SK-N-SH (cell line): ENCODE measurements around the gene NME9. TPM values are rescaled to one million over a fixed set of nuclear protein-coding genes. Genes with fewer than 3 reads are reported as not detected.

ENCODE experiments used
- CTCF ChIA-PET: fragments of 300-600, 350-600 bp; formaldehyde crosslinking; extraction: SDS; loops from one replicate; lab custom pipeline; 2021; lab: Yijun Ruan, JAX
- POLR2A ChIA-PET: fragments of 350-600 bp; sonication (Branson Sonifier 250); formaldehyde crosslinking; extraction: SDS; loops from one replicate; lab custom pipeline; 2020; ENCODE audit warnings: antibody characterized with exemption, inconsistent platforms; lab: Yijun Ruan, JAX
- DNase-seq: peaks from one replicate; pipeline ENCODE4 v3.0.0; 2012
- H2AFZ ChIP-seq: fragments of 200-600 bp; sonication (generic); 2 replicates; pipeline ENCODE4 v1.8.1; 2016; ENCODE audit warnings: antibody characterized with exemption, mild to moderate bottlenecking, low read depth
- H3F3A ChIP-seq: fragments of 200-600 bp; sonication (generic); replicated peaks from 2 replicates; pipeline ENCODE3; 2016; ENCODE audit warnings: antibody characterized with exemption, mild to moderate bottlenecking; ENCODE audit not compliant: insufficient read depth
- H3K27ac ChIP-seq, 2 experiments: fragments of 200-500 bp in 1 of 2; fragments of 200-600 bp in 1 of 2; sonication (Bioruptor generic) in 1 of 2; sonication (generic), shearing (Covaris generic) in 1 of 2; 2 replicates each; pipeline versions ENCODE4 v1.5.1 to v1.6.1; 2014 to 2016; ENCODE audit warnings: low read depth in 2 of 2, inconsistent platforms in 1 of 2, low read length in 1 of 2, mild to moderate bottlenecking in 1 of 2, mixed read lengths in 1 of 2
- H3K27me3 ChIP-seq: fragments of 200-600 bp; sonication (generic), shearing (Covaris generic); 2 replicates; pipeline ENCODE4 v1.6.1; 2016; ENCODE audit warnings: mixed run types; ENCODE audit not compliant: insufficient read depth
- H3K36me3 ChIP-seq, 2 experiments: fragments of 200-500 bp in 1 of 2; fragments of 200-600 bp in 1 of 2; sonication (Bioruptor generic) in 1 of 2; sonication (generic) in 1 of 2; replicated peaks in 1 of 2; 2 replicates each; pipeline versions ENCODE3 to v1.5.1; 2014 to 2016; ENCODE audit warnings: low read length in 1 of 2, mild to moderate bottlenecking in 1 of 2; ENCODE audit not compliant: insufficient read depth in 2 of 2, control insufficient read depth in 1 of 2
- H3K4me1 ChIP-seq, 2 experiments: fragments of 200-500 bp in 1 of 2; fragments of 200-600 bp in 1 of 2; sonication (Bioruptor generic) in 1 of 2; sonication (generic), shearing (Covaris generic) in 1 of 2; 2 replicates each; pipeline versions ENCODE4 v1.5.1 to v1.6.1; 2014 to 2016; ENCODE audit warnings: low read depth in 1 of 2, low read length in 1 of 2, mixed run types in 1 of 2; ENCODE audit not compliant: insufficient read depth in 2 of 2, control insufficient read depth in 1 of 2
- H3K4me2 ChIP-seq: fragments of 200-600 bp; sonication (generic), shearing (Covaris generic); 2 replicates; pipeline ENCODE4 v1.6.1; 2017; ENCODE audit warnings: mixed run types
- H3K4me3 ChIP-seq, 2 experiments: fragments of 200-500 bp in 1 of 2; fragments of 200-600 bp in 1 of 2; sonication (Bioruptor generic) in 1 of 2; sonication (generic), shearing (Covaris generic) in 1 of 2; 2 replicates each; pipeline versions ENCODE4 v1.5.1 to v1.8.1; 2014 to 2016; ENCODE audit warnings: low read depth in 2 of 2, inconsistent platforms in 1 of 2, low read length in 1 of 2, mild to moderate bottlenecking in 1 of 2, mixed read lengths in 1 of 2, moderate library complexity in 1 of 2
- H3K79me2 ChIP-seq: fragments of 200-600 bp; sonication (generic); 2 replicates; pipeline ENCODE4 v1.8.1; 2017; ENCODE audit warnings: mild to moderate bottlenecking; ENCODE audit not compliant: insufficient read depth
- H3K9ac ChIP-seq: fragments of 200-600 bp; sonication (generic); 2 replicates; pipeline ENCODE4 v1.6.1; 2017; ENCODE audit warnings: mixed run types
- H3K9me2 ChIP-seq: fragments of 200-600 bp; sonication (generic); 2 replicates; pipeline ENCODE4 v1.6.1; 2017; ENCODE audit warnings: mixed run types
- H3K9me3 ChIP-seq: fragments of 200-600 bp; sonication (generic); 2 replicates; pipeline ENCODE4 v1.6.1; 2017; ENCODE audit warnings: mixed run types, mild to moderate bottlenecking, moderate library complexity
- H4K20me1 ChIP-seq: fragments of 200-600 bp; sonication (generic); 2 replicates; pipeline ENCODE4 v1.6.1; 2017; ENCODE audit warnings: mild to moderate bottlenecking, mixed run types; ENCODE audit not compliant: insufficient read depth
- CHD2 ChIP-seq: fragments of 150-350 bp; IDR thresholded peaks from 2 replicates; pipeline ENCODE4 v1.6.1; 2018; ENCODE audit warnings: low read length; ENCODE audit not compliant: partially characterized antibody
- ELF1 ChIP-seq: IDR thresholded peaks from 2 replicates; pipeline ENCODE4 v1.4.0; 2012
- FOSL2 ChIP-seq: IDR thresholded peaks from 2 replicates; pipeline ENCODE4 v1.4.0; 2012; ENCODE audit warnings: low read depth, mild to moderate bottlenecking, moderate library complexity, borderline replicate concordance
- FOXJ3 ChIP-seq: sonication (generic); formaldehyde crosslinking; IDR thresholded peaks from 2 replicates; pipeline ENCODE4 v1.5.1; 2020; ENCODE audit warnings: mild to moderate bottlenecking, missing genetic modification reagents
- MXI1 ChIP-seq: IDR thresholded peaks from 2 replicates; pipeline ENCODE4 v1.6.1; 2012; ENCODE audit warnings: mild to moderate bottlenecking, low read depth, low read length, improper control_type of control experiment
- NFIC ChIP-seq: IDR thresholded peaks from 2 replicates; pipeline ENCODE4 v1.4.0; 2012; ENCODE audit warnings: borderline replicate concordance
- SMC3 ChIP-seq: IDR thresholded peaks from 2 replicates; pipeline ENCODE4 v1.6.1; 2012; ENCODE audit warnings: low read depth, low read length, improper control_type of control experiment
- WGBS: methylation state at CpG from one replicate; pipeline ENCODE4 v1.1.6; 2017; ENCODE audit warnings: low lambda C conversion rate; 5-methylcytosine and 5-hydroxymethylcytosine counted together
- polyA plus RNA-seq, 3 experiments: library from polyadenylated mRNA; depleted of rRNA; stranded (reverse); fragments of >200 nt; gene quantifications; 2 replicates each; pipeline ENCODE4 v1.2.3, GENCODE V29; 2012
- TF ChIP-seq, protein P1 (sequence below): fragments of 200-600 bp; sonication (generic); IDR thresholded peaks from 2 replicates; pipeline ENCODE4 v1.6.1; 2017; ENCODE audit warnings: antibody characterized with exemption, mild to moderate bottlenecking, moderate library complexity
- TF ChIP-seq, protein P2 (sequence below): fragments of 150-350 bp; IDR thresholded peaks from 2 replicates; pipeline ENCODE4 v1.6.1; 2016; ENCODE audit warnings: mild to moderate bottlenecking, low read depth, low read length

The NME9 gene
- polyA plus RNA-seq, 1 of the 3 experiments (the other 2 are of a cell fraction) = 0.43 TPM

DNA sequence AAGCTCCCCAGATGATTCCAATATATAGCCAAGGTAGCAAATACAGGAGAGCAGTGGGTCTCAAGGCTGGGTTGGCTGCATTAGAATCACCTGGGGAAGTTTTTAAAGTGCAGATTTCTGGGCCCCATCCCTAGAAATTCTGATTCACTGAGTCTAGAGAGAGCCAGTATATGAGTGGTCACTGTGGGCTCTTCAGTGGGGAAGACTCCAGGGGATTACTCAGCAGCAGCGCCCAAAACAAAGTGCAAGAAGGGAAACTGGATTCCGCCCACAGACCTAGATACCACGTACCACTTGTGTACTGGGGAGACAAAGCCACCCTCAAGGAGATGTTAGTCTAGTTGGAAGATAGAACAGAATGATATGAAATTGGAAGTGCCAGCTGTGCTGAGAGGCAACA is 40.0 kb downstream of the NME9 start:
- H4K20me1 ChIP-seq = no peaks in the 10 kb centered on the region
- H3K79me2 ChIP-seq = no peaks in the 10 kb centered on the region
- no peaks in the 10 kb centered on the region for H3K9me2 ChIP-seq
- H3K4me2 ChIP-seq = no peak overlapping the region
- WGBS = 100% methylated on average over 3 of the region's 3 CpGs
- ChIA-PET POLR2A (interaction anchor here (0.6 kb wide), 1 partner anchor 11 kb away, joined by 3 read pairs; no protein-coding TSS in a partner anchor), CTCF (no interaction called here)
- no peak overlapping the region for H3K27ac ChIP-seq
- no peak for DNase-seq
- H3F3A ChIP-seq = no peaks in the 10 kb centered on the region
- no peak overlapping the region for H2AFZ ChIP-seq
- H3K4me1 ChIP-seq = no peaks in the 10 kb centered on the region
- no peaks in the 10 kb centered on the region for H3K9me3 ChIP-seq
- no peaks in the 10 kb centered on the region for H3K27me3 ChIP-seq
- no peak overlapping the region for H3K9ac ChIP-seq
- H3K4me3 ChIP-seq = no peak overlapping the region
- peaks cover 42 to 77% of the 10 kb centered on the region in 2 experiments for H3K36me3 ChIP-seq
- no peak for TF ChIP-seq SMC3
- no peak for TF ChIP-seq FOXJ3
- TF ChIP-seq, protein P1, sequence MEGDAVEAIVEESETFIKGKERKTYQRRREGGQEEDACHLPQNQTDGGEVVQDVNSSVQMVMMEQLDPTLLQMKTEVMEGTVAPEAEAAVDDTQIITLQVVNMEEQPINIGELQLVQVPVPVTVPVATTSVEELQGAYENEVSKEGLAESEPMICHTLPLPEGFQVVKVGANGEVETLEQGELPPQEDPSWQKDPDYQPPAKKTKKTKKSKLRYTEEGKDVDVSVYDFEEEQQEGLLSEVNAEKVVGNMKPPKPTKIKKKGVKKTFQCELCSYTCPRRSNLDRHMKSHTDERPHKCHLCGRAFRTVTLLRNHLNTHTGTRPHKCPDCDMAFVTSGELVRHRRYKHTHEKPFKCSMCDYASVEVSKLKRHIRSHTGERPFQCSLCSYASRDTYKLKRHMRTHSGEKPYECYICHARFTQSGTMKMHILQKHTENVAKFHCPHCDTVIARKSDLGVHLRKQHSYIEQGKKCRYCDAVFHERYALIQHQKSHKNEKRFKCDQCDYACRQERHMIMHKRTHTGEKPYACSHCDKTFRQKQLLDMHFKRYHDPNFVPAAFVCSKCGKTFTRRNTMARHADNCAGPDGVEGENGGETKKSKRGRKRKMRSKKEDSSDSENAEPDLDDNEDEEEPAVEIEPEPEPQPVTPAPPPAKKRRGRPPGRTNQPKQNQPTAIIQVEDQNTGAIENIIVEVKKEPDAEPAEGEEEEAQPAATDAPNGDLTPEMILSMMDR = no peak
- no peak for TF ChIP-seq FOSL2
- no peak for TF ChIP-seq CHD2
- no peak for TF ChIP-seq NFIC
- TF ChIP-seq, protein P2, sequence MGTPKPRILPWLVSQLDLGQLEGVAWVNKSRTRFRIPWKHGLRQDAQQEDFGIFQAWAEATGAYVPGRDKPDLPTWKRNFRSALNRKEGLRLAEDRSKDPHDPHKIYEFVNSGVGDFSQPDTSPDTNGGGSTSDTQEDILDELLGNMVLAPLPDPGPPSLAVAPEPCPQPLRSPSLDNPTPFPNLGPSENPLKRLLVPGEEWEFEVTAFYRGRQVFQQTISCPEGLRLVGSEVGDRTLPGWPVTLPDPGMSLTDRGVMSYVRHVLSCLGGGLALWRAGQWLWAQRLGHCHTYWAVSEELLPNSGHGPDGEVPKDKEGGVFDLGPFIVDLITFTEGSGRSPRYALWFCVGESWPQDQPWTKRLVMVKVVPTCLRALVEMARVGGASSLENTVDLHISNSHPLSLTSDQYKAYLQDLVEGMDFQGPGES = no peak
- no peak for TF ChIP-seq MXI1
- TF ChIP-seq, all 33 proteins: peak for 0

DNA sequence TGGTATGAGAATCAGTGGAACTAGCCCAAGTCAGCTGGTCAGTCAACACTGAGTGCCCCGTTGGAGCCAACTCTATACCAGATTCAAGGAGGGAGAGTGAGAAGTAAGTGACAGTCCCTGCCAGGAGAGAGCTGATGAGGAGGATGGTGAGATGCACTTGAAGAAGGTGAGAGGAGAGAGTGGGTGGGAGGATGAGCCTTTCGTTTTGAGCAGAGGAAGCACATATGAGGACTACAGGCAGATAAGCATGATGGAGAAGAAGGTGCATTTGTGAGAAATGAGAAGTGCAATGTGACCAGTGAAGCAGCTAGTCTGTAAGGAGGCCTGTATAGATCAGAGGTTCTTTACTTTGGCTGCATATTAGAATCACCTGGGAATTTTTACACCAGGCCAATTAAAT is 40.4 kb downstream of the NME9 start:
- Histone ChIP-seq H3K27ac (no peak overlapping the region), H4K20me1 (no peaks in the 10 kb centered on the region), H3K36me3 (peaks cover 38 to 76% of the 10 kb centered on the region in 2 experiments), H3K9me2 (no peaks in the 10 kb centered on the region), H2AFZ (no peak overlapping the region), H3K9ac (no peak overlapping the region), H3K27me3 (no peaks in the 10 kb centered on the region), H3K4me1 (no peaks in the 10 kb centered on the region), H3K4me3 (no peak overlapping the region), H3K9me3 (no peaks in the 10 kb centered on the region), H3K79me2 (no peaks in the 10 kb centered on the region), H3K4me2 (no peak overlapping the region), H3F3A (no peaks in the 10 kb centered on the region)
- WGBS = 97% methylated on average over 2 of the region's 2 CpGs
- ChIA-PET POLR2A (interaction anchor here (0.6 kb wide), 1 partner anchor 11 kb away, joined by 3 read pairs; no protein-coding TSS in a partner anchor), CTCF (no interaction called here)
- no peak for DNase-seq
- TF ChIP-seq ELF1 = no peak
